Keratinocyte (primary cell): Measurements from ENCODE around the gene ZNF19. TPM values are rescaled to one million over a fixed set of nuclear protein-coding genes. Genes with fewer than 3 reads are reported as not detected.

Experiments used
- DNase-seq: peaks from one replicate; pipeline ENCODE4 v3.0.0-alpha.2; 2011; ENCODE audit warnings: low read depth, missing footprints, low spot score
- FAIRE-seq: peaks from 2 replicates; lab custom pipeline; 2011; peaks lifted over from hg19 to GRCh38; lab: Jason Lieb, UNC
- H2AFZ ChIP-seq: 2 replicates; pipeline ENCODE4 v1.6.0; 2012; ENCODE audit warnings: low read length, control low read depth, inconsistent platforms; ENCODE audit not compliant: control insufficient read depth
- H3K27ac ChIP-seq: 2 replicates; pipeline ENCODE4 v1.5.1; 2011; ENCODE audit warnings: low read length; ENCODE audit not compliant: control insufficient read depth, insufficient read depth
- H3K27me3 ChIP-seq: 3 replicates; pipeline ENCODE4 v1.6.0; 2011; ENCODE audit warnings: low read length; ENCODE audit not compliant: control insufficient read depth, insufficient read depth; ENCODE audit errors: extremely low read depth
- H3K36me3 ChIP-seq, 2 experiments: 2 replicates in 1 of 2; 3 replicates in 1 of 2; pipeline ENCODE4 v1.5.1; 2011; ENCODE audit warnings: low read length in 2 of 2, mild to moderate bottlenecking in 1 of 2; ENCODE audit not compliant: control insufficient read depth in 2 of 2, insufficient read depth in 2 of 2; ENCODE audit errors: extremely low read depth in 1 of 2
- H3K4me1 ChIP-seq: 3 replicates; pipeline ENCODE4 v1.5.1; 2011; ENCODE audit warnings: low read length; ENCODE audit not compliant: control insufficient read depth, insufficient read depth; ENCODE audit errors: extremely low read depth
- H3K4me2 ChIP-seq: 3 replicates; pipeline ENCODE4 v1.6.0; 2011; ENCODE audit warnings: low read depth, low read length; ENCODE audit not compliant: control insufficient read depth, insufficient read depth; ENCODE audit errors: extremely low read depth
- H3K4me3 ChIP-seq, 3 experiments: fragments of 200-600 bp in 1 of 3; sonication (generic) in 1 of 3; 2 replicates in 2 of 3; 3 replicates in 1 of 3; pipeline ENCODE4 v1.5.1; 2011 to 2016; ENCODE audit warnings: low read length in 3 of 3, mild to moderate bottlenecking in 3 of 3, control low read depth in 2 of 3, inconsistent platforms in 1 of 3, low read depth in 1 of 3, mixed read lengths in 1 of 3, mixed run types in 1 of 3, moderate library complexity in 1 of 3; ENCODE audit not compliant: control insufficient read depth in 2 of 3, insufficient read depth in 2 of 3; ENCODE audit errors: extremely low read depth in 1 of 3
- H3K79me2 ChIP-seq: 2 replicates; pipeline ENCODE4 v1.6.0; 2012; ENCODE audit warnings: low read length; ENCODE audit not compliant: control insufficient read depth, insufficient read depth
- H3K9ac ChIP-seq: 3 replicates; pipeline ENCODE4 v1.6.0; 2011; ENCODE audit warnings: low read length; ENCODE audit not compliant: control insufficient read depth, insufficient read depth; ENCODE audit errors: extremely low read depth
- H3K9me1 ChIP-seq: 3 replicates; pipeline ENCODE4 v1.6.0; 2011; ENCODE audit warnings: low read length; ENCODE audit not compliant: control insufficient read depth, insufficient read depth; ENCODE audit errors: extremely low read depth
- H3K9me3 ChIP-seq: 2 replicates; pipeline ENCODE4 v1.5.1; 2012; ENCODE audit warnings: low read depth, low read length; ENCODE audit not compliant: control insufficient read depth
- H4K20me1 ChIP-seq: 3 replicates; pipeline ENCODE4 v1.6.0; 2011; ENCODE audit warnings: low read length; ENCODE audit not compliant: control insufficient read depth, insufficient read depth; ENCODE audit errors: extremely low read depth
- CTCF ChIP-seq, 3 experiments: IDR thresholded peaks in 1 of 3; conservative IDR thresholded peaks in 1 of 3; optimal IDR thresholded peaks in 1 of 3; 2 replicates in 2 of 3; 3 replicates in 1 of 3; pipeline versions ENCODE3 to v1.5.1; 2011; ENCODE audit warnings: low read length in 3 of 3, mild to moderate bottlenecking in 3 of 3, moderate library complexity in 2 of 3, control low read depth in 1 of 3, inconsistent platforms in 1 of 3; ENCODE audit not compliant: insufficient read depth in 2 of 3; ENCODE audit errors: extremely low read depth in 1 of 3
- EZH2 ChIP-seq: IDR thresholded peaks from one replicate; pipeline ENCODE4 v1.6.1; 2012; ENCODE audit warnings: inconsistent platforms, mild to moderate bottlenecking, low read length, moderate library complexity
- dilution Hi-C: fragments of 300-500 bp; cut with MboI; formaldehyde crosslinking; loops from one replicate; pipeline ENCODE4 v1.7.0; 2020; ENCODE audit warnings: low sequenced_read_pairs; ENCODE audit not compliant: extremely low pct_ligation_motif_present
- polyA plus RNA-seq, 5 experiments: library from polyadenylated mRNA; depleted of rRNA in 3 of 5; stranded (reverse) in 3 of 5; stranded (forward) in 1 of 5; unstranded in 1 of 5; fragments of >200 nt; gene quantifications; 1 replicate in 1 of 5; 2 replicates in 3 of 5; 3 replicates in 1 of 5; pipeline versions ENCODE4 v1.2.1 to v1.2.3, GENCODE V29; 2011 to 2012; ENCODE audit warnings: missing spikeins in 2 of 5, low read depth in 1 of 5, low replicate concordance in 1 of 5

Gene ZNF19
- polyA plus RNA-seq, 1 donor (not counting 4 experiments of a cell fraction or from before 2014, with no cell fraction given): 1.7 TPM

DNA sequence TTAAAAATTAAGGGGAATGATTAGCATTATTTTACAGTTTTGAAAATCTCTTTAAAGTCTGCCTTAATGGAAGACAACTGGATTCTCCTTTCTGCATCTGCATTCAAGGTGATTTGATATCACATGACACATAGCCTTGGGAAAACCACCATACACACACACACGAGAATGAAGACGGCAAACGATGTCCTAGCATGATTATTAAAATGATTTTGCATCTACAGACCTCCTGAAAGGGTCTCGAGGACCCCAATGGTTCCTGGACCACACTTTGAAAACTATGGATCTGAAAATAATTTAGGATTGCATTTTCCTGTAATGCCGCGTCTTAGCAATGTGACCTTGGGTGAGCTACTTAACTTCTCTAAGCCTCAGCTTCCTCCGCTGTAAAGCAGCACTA lies 25.4 kb upstream of the ZNF19 start:
- Histone ChIP-seq H3K9me1 (no peaks in the 10 kb centered on the region), H4K20me1 (no peaks in the 10 kb centered on the region), H3K4me1 (no peaks in the 10 kb centered on the region), H3K27ac (no peak overlapping the region), H3K27me3 (no peaks in the 10 kb centered on the region), H3K4me3 (no peak overlapping the region), H3K79me2 (no peaks in the 10 kb centered on the region), H3K9me3 (no peaks in the 10 kb centered on the region), H2AFZ (no peak overlapping the region), H3K36me3 (no peaks in the 10 kb centered on the region), H3K9ac (no peak overlapping the region), H3K4me2 (no peak overlapping the region)
- DNase-seq (no peak), FAIRE-seq (no peak)
- dilution Hi-C loops: no loop called here
- TF ChIP-seq CTCF (optimal IDR thresholded peaks at IDR 0.05 in 1 of 3, IDR thresholded peaks at IDR 0.05 in 1 of 3, conservative IDR thresholded peaks at IDR 0.05 in 1 of 3; ENCODE audit: extremely low read depth in 1 of 3, insufficient read depth in 2 of 3, low read length in 3 of 3) (no peak), EZH2 (no peak)

GRCh38 chr16:71513302-71513701 lies 24.2 kb upstream of the ZNF19 start:
- Histone ChIP-seq H3K9me1 (no peaks in the 10 kb centered on the region), H3K4me2 (no peak overlapping the region), H4K20me1 (no peaks in the 10 kb centered on the region), H3K9me3 (no peaks in the 10 kb centered on the region), H3K27ac (no peak overlapping the region), H2AFZ (no peak overlapping the region), H3K4me3 (no peak overlapping the region), H3K79me2 (no peaks in the 10 kb centered on the region), H3K4me1 (no peaks in the 10 kb centered on the region), H3K36me3 (no peaks in the 10 kb centered on the region), H3K9ac (no peak overlapping the region), H3K27me3 (no peaks in the 10 kb centered on the region)
- dilution Hi-C loops: no loop called here
- DNase-seq (no peak), FAIRE-seq (no peak)
- no peak for TF ChIP-seq CTCF (optimal IDR thresholded peaks at IDR 0.05 in 1 of 3, IDR thresholded peaks at IDR 0.05 in 1 of 3, conservative IDR thresholded peaks at IDR 0.05 in 1 of 3; ENCODE audit: extremely low read depth in 1 of 3, insufficient read depth in 2 of 3, low read length in 3 of 3)
- no peak for TF ChIP-seq EZH2
